ENCODE results near the gene ITPRIP. TPM values are rescaled to one million over a fixed set of nuclear protein-coding genes. Genes with fewer than 3 reads are reported as not detected.

The ITPRIP gene
- total RNA-seq, 1 donor from 2014 or later: 51.0 TPM

- Histone ChIP-seq H3K36me3 (peaks cover 0 to 3% of the 10 kb centered on the region in 2 donors), H3K9me3 (no peaks in the 10 kb centered on the region), H3K4me1 (peaks cover 43 to 86% of the 10 kb centered on the region in 2 donors), H3K4me3 (peak overlapping the region; percentile 7 to 46), H3K27me3 (no peaks in the 10 kb centered on the region), H3K27ac (peak overlapping the region; percentile 74 to 86)
- no peak for TF ChIP-seq CTCF (IDR thresholded peaks at IDR 0.05)
- peak in 1 of 2 donors; percentile 69 for DNase-seq (ENCODE audit: low spot score in 2 of 2)
- intact Hi-C loops (cut with DNase I): no loop called here
Measured at GRCh38 chr10:104327745-104328645, 10.3 kb downstream of the ITPRIP start.

- DNase-seq (ENCODE audit: low spot score in 2 of 2): peak in 1 of 2 donors; percentile 58
- Histone ChIP-seq H3K36me3 (peaks cover 0 to 3% of the 10 kb centered on the region in 2 donors), H3K4me3 (no peak overlapping the region), H3K27me3 (no peaks in the 10 kb centered on the region), H3K27ac (peak overlapping the region; percentile 74 to 86), H3K4me1 (peaks cover 44 to 87% of the 10 kb centered on the region in 2 donors), H3K9me3 (no peaks in the 10 kb centered on the region)
- intact Hi-C loops (cut with DNase I): no loop called here
- no peak for TF ChIP-seq CTCF (IDR thresholded peaks at IDR 0.05)
Measured at GRCh38 chr10:104326991-104327610, 11.2 kb downstream of the ITPRIP start.

- intact Hi-C loops (cut with DNase I): no loop called here
- H3K36me3 ChIP-seq: peaks cover 0 to 3% of the 10 kb centered on the region in 2 donors
- H3K4me3 ChIP-seq: no peak overlapping the region
- peak overlapping the region; percentile 60 to 86 for H3K27ac ChIP-seq
- TF ChIP-seq CTCF (IDR thresholded peaks at IDR 0.05): no peak
- H3K27me3 ChIP-seq: no peaks in the 10 kb centered on the region
- DNase-seq (ENCODE audit: low spot score in 2 of 2): no peak
- no peaks in the 10 kb centered on the region for H3K9me3 ChIP-seq
- H3K4me1 ChIP-seq: peaks cover 42 to 87% of the 10 kb centered on the region in 2 donors
Measured at GRCh38 chr10:104325436-104326435, 12.5 kb downstream of the ITPRIP start.

- peak overlapping the region; percentile 60 to 86 for H3K27ac ChIP-seq
- H3K4me3 ChIP-seq: no peak overlapping the region
- peaks cover 0 to 3% of the 10 kb centered on the region in 2 donors for H3K36me3 ChIP-seq
- H3K27me3 ChIP-seq: no peaks in the 10 kb centered on the region
- TF ChIP-seq CTCF (IDR thresholded peaks at IDR 0.05): no peak
- no peak for DNase-seq (ENCODE audit: low spot score in 2 of 2)
- H3K9me3 ChIP-seq: no peaks in the 10 kb centered on the region
- intact Hi-C loops (cut with DNase I): no loop called here
- peaks cover 34 to 87% of the 10 kb centered on the region in 2 donors for H3K4me1 ChIP-seq
Measured at GRCh38 chr10:104324931-104325330, 13.3 kb downstream of the ITPRIP start.

- Histone ChIP-seq H3K4me1 (peaks cover 37 to 89% of the 10 kb centered on the region in 2 donors), H3K4me3 (no peak overlapping the region), H3K9me3 (no peaks in the 10 kb centered on the region), H3K27ac (peak overlapping the region; percentile 48 to 60), H3K27me3 (no peaks in the 10 kb centered on the region), H3K36me3 (peaks cover 0 to 3% of the 10 kb centered on the region in 2 donors)
- intact Hi-C loops (cut with DNase I): no loop called here
- TF ChIP-seq CTCF (IDR thresholded peaks at IDR 0.05): no peak
- no peak for DNase-seq (ENCODE audit: low spot score in 2 of 2)
Measured at GRCh38 chr10:104324221-104324686, 14.0 kb downstream of the ITPRIP start.
